HG03066 (cell line): ENCODE results near the gene MIPOL1.
"Not testable (repeated sequence)": the region's sequence is repeated elsewhere in the genome, so short reads cannot be mapped to it uniquely, and the experiment has no call there.

Experiments used
- ATAC-seq: cut with Tn5 transposase; IDR thresholded peaks from one replicate; pipeline ENCODE4 v1.9.1; 2021; ENCODE audit warnings: low read depth; ENCODE audit not compliant: unreplicated experiment

The MIPOL1 gene

DNA sequence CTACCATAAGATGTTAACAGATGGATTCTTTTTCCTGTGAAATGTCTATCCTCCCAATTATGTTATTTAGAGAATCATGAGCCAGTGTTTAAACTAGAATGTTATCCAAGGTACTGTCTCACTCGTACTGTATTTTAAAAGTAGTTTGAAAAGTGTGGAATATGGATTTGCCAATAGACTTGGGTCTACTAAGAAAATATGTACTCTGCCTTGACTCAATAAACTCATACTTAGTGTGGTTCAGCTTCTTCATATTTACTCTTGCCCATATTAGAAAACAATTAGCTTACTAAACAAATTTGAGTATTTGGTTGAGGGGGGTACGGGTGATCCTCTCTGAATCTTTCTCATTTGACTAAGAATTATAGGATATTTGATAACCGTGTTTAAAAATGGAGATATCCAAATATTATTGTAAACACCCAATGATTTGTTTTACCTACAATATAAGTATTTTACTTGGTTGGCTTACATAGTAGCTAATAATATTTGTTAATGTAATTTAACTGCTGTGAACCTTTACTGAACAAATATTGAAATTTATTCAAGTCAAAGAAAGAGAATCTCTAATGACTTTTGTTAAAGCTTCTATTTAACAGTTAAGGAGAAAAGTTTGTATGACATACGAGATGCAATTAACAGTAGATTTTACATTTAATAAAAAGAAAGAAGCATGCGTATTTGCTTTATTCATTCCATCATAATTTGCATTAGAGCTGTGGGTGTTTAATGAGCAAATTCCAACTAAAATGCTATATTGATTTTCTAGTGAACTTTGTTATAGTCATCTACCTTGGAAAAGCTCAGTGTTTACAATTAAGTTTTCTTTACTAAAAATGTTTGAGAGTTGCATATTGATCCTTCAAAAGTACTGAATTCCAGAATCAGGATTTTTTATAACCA, 81.2 kb downstream of the MIPOL1 start:
- ATAC-seq, result no peak

DNA sequence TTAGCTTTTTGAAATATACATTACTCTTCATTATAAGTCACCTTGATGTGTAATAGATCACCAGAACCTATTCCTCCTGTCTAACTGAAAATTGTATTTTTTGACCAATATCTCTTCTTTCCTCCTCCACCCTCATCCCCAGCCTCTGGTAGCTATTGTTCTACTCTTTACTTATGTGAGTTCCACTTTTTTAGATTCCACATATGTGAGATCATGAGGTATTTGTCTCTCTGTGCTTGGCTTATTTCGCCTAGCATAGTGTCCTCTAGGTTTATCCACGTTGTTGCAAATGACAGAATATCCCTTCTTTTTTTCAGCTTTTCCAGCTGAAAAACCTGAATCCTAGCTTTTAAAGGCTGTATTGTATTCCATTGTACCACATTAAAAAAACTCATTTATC, 82.1 kb downstream of the MIPOL1 start:
- ATAC-seq, result no peak

DNA sequence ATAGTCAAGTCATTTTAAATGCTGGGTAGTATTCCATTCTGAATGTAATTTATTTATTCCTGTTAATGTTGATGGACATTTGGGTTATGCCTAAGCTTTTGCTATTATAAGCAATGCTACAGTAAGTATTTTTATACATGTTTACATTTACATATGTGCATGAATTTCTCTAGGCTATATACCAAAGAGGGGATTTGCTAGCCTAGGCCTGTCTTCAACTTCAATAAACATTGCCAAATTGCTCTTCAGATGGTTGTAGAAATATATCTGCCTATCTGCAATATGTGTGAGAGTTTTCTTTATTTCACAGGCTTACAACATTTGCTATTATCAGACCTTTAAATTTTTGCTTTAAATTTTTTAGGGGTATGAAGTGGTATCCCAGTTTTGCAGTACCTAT, 87.0 kb downstream of the MIPOL1 start:
- ATAC-seq, result no peak

DNA sequence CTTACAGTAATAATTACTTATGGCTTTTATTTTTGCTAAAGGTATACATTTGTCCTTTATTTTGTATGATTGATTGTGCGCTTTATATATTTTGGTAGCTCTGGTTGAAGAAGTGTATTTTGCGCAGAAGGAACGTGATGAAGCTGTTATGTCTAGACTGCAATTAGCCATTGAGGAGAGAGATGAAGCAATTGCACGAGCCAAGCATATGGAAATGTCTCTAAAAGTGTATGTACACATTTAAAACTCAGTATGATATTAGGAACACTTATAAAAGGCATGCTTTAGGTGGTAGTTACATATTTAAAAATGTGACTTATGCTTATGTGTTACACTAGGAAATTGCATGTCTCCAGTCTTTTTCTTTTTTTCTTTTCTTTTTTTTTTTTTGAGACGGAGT, 87.5 kb downstream of the MIPOL1 start:
- ATAC-seq, result no peak

DNA sequence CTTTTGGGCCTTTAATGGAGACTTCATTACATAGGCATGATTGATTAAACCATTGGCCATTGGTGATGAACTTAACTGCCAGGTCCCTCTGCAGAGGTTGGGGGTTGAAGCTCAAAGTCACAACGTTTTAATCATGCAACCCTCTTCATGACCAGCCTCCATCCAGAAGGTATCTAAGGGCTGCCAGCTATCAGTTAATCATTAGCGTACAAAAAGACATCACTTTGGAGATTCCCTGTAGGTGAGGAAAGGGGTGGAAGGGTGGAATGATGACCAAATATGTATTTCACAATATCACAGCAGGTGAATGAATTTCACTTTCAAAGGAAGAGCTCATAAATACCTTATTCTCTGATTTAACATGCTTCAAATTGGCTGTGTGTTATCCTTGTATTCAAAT, 92.0 kb downstream of the MIPOL1 start:
- no peak for ATAC-seq

DNA sequence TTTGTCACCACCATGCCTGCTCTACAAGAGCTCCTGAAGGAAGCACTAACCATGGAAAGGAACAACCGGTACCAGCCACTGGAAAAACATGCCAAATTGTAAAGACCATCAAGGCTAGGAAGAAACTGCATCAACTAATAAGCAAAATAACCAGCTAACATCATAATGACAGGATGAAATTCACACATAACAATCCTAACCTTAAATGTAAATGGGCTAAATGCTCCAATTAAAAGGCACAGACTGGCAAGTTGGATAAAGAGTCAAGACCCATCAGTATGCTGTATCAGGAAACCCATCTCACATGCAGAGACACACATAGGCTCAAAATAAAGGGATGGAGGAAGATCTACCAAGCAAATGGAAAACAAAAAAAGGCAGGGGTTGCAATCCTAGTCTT, 97.5 kb downstream of the MIPOL1 start:
- ATAC-seq, result not testable (repeated sequence)

DNA sequence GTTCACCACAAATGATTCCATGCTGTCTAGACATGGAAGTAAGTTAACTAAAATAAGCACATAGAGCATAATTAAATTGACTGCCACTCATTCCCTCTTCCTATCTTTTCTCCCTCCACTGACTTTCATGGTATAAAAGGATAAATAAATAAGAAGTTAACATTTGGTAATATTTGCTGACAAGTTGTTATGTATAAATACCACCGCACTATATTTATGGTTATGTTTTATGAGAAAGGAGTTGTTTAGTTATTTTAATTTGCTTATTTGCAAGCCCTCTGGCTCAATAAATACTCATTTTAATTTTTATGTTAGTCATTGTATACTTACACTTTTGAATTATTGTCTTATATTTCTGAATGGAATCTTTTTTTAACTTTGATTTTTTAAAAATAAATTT, 113.5 kb downstream of the MIPOL1 start:
- no peak for ATAC-seq

DNA sequence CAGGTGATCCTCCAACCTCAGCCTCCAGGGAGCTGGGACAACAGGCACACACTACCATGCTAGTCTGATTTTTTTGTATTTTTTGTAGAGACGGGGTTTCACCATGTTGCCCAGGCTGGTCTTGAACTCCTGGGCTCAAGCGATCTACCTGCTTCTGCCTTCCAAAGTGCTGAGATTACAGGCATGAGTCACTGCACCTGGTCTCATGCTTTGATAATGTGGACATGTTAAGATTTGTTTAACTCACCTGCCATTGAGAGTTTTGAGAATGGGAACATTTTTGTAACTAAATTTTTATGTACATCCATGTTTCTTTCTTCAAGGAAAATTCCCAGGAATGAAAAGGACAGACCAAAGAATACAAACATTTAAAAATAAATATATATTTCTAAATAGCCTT, 121.2 kb downstream of the MIPOL1 start:
- no peak for ATAC-seq

DNA sequence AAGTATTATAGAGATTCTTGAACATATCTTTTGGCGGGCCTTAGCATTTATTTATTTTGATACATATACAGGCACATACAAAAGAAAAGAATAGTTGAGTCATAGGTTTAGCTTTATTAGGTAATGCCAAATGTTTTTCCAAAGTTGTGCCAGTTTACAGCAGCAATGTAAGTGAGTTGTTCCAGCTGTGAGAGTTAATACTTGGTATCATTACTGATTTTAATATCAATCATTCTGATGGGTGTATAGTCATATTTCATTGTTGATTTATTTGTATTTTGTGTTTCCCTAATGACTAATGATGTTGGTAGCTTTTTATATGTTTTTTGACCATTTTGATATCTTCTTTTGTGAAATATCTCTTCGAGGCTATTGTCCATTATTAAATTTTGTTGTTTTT, 122.4 kb downstream of the MIPOL1 start:
- no peak for ATAC-seq

DNA sequence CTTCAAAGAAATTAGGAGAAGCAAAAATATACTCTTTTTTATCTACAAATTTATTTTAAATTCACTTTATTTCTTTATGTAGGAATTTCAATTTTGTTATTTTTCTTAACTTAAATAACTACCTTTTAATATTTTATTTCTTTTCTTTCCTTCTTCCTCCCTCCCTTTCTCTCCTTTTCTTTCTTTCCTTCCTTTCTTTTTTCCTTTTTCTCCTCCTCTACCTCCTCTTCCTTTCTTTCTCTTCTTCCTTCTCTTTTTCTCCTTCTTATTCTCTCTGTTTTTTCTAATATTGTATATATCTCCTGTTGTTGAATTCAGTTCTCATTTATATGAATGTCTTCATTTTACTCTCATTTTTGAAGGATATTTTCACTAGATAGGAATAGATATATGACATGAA, 127.6 kb downstream of the MIPOL1 start:
- no peak for ATAC-seq

DNA sequence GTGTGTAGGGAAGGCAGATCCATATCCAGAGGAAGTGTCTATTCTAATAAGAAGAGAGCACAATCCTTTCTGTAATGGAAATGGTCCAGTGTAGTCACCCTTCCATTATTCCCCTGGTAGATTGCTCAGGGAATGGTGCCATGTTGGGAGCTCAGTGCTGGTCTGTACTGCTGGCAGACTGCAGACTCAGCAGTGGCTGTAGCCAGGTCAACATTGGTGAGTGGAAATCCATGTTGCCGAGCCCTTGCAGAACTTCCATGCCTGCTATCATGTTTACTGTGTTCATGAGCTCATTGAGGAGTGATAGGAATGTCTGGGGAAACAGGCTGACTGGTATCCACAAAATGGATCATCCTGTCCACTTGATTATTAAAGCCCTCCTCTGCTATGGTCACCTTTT, 128.7 kb downstream of the MIPOL1 start:
- no peak for ATAC-seq

DNA sequence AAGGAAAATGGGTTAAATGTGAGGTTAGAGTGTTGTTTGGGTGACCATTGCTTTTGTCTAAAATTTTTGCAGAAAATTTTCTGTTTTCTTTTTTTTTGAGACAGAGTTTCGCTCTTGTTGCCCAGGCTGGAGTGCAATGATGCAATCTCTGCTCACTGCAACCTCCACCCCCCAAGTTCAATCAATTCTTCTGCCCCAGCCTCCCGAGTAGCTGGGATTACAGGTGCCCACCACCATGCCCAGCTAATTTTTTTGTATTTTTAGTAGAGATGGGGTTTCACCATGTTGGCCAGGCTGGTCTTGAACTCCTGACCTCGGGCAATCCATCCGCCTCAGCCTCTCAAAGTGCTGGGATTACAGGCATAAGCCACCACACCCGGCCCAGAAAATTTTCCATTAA, 130.2 kb downstream of the MIPOL1 start:
- not testable (repeated sequence) for ATAC-seq

DNA sequence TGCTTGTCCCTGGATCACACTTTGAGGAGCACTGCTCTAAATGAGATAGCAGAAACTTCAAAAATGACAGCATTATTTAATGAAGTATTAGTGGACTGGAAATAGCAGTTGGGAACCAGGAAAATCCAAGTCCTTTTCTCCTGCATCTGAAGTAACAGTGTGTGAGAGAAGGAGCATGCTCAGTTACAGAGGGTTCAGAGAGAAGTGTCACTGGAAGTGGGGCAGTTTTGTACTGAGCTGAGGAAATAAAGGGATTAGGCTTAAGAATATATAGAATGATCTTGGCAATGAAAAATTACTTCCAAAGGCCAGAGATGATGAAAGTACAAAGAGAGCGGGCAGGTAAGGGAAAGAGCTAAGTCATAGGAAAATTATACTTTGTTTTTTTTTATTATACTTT, 130.9 kb downstream of the MIPOL1 start:
- no peak for ATAC-seq

DNA sequence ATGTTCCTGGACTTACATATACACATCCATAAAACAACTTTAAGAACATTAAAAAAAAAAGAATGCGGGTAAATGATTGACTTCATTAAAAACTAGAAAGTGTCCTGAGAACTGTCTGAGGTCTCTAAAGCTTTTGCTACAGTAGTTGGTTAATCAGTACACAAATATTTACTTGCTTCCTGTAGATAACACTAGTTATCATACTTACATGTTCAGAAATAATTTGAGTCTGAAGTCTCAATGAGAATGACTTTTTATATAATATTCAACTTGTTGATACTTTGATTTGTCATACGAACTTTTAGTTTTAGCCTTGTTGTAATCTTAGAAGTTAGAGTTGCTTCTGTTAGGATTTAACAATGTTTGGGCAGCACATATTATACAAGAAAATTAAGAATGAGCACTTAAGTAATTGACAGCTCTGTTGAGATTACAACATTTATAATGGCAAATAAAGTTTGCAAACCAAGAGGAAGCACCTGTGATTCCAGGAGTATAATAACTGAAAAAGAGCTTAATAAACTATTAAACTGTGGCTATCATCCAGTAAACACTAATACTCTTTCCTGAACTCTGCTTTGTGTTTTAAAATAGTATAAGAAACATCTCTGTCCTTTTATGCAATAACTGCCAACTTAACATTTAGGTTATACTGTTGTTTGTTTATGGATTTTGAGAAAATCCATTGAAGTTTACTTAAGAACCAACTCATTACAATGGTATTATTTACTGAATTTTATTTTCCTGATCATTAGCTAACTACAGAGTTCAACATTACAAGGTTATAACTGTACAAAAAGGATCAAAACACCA, 131.7 kb downstream of the MIPOL1 start:
- no peak for ATAC-seq

DNA sequence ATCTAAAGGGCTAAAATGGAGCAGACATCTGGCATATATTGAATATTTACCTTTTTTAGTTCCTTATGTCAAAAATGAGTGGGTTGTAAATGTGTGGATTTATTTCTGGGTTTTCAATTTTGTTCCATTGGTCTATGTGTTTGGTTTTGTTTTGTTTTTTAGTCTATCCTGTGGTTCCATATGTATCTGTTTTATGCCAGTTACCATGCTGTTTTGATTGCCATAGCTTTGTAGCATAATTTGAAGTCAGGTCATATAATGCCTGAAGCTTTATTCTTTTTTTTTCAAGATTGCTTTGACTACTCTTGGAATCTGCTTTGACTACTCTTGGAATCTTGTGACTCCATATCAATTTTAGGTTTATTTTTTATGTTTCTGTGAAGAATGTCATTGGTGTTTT, 133.2 kb downstream of the MIPOL1 start:
- no peak for ATAC-seq

DNA sequence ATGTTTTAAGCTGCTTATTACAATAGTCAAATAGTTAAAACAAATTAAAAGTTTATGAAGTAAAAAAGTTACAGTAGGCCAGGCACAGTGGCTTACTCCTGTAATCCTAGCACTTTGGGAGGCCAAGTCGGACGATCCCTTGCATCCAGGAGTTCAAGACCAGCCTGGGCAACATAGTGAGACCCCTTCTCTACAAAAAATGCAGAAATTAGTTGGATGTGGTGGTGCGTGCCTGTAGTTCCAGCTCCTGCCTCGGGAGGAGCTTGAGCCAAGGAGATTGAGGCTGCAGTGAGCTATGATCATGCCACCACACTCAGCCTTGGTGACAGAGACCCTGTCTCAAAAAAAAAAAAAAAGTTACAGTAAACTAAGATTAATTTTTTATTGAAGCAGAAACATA, 142.6 kb downstream of the MIPOL1 start:
- ATAC-seq, result no peak

DNA sequence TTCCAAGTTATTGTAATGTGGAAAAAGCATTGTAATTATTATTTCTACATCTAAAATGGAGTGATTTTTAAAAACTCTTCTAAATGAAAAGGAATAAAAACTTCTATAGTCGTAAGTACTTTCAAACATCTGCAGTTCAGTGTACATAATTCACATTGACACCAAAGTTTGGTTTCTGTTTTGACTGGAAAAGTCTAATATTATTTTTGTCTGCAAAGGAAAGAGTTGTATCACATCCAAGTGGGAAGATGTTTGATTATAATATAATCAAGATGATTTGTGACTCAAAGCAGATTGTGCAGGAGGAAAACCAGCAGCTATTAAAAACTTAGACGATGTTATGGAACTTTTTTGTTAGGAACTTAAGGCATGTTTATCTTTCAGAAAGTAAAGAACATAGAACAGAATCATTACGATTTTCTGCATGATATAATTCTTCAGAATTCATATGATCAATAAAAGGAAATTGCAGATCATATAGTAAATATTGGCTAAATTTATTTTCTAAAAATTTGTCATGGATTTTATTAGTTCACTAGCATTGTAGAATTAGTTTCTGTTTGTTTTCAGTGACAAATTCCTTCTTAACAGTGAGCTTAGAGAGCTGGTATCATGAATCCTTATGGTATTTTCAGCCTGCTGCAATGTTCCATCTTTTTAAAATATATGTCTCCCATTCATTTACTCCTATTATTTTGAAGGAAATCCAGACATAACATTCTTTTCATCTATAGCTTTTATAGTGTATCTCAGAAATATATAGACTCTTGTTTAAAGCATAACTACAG, 145.8 kb downstream of the MIPOL1 start:
- ATAC-seq, result no peak

DNA sequence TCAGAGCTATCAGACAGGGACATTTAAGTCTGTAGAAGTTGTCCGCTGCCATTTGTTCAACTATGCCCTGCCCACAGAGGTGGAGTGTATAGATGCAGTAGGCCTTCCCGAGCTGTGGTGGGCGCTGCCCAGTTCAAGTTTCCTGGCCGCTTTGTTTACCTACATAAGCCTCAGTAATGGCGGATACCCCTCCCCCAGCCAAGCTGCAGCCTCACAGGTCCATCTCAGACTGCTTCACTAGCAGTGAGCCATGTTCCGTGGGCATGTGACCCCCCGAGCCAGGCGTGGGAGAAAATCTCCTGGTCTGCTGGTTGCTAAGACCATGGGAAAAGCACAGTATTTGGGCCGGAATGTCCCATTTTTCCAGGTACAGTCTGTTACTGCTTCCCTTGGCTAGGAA, 165.9 kb downstream of the MIPOL1 start:
- ATAC-seq, result no peak

DNA sequence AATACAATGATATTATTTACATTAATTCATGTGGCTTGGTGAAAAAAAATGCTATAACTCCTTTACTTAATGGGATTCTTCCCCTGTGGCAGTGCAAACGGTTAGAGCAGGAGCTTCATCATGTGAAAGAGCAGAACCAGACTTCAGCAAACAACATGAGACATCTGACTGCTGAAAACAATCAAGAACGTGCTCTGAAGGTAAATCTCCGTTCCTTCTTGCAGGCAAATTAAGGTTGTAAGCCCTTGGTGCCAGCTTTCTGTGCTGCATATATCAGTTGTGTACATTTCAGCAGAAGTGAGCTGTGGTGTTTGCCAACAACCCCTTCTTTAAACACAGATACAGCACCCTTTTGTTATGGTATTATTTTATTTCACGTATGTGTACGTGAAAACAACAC, 171.7 kb downstream of the MIPOL1 start:
- ATAC-seq, result no peak

DNA sequence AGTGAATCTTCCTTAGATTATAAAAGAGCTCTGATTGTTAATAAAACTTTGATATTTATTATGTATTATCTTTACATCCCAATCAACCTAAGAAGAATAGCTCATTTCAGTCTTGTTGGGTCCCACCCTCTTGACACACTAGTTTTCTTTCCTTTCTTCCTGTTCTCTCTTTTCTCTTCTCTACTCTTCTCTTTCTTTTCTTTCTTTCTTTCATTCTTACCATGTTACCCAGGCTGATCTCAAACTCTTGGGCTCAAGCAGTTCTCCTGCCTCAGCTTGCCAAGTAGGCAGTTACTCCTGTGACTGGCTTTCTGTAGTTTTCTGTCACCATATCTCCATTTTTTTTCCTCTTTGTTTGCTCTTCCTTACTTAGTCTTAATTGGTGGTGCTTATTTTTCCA, 177.8 kb downstream of the MIPOL1 start:
- no peak for ATAC-seq

DNA sequence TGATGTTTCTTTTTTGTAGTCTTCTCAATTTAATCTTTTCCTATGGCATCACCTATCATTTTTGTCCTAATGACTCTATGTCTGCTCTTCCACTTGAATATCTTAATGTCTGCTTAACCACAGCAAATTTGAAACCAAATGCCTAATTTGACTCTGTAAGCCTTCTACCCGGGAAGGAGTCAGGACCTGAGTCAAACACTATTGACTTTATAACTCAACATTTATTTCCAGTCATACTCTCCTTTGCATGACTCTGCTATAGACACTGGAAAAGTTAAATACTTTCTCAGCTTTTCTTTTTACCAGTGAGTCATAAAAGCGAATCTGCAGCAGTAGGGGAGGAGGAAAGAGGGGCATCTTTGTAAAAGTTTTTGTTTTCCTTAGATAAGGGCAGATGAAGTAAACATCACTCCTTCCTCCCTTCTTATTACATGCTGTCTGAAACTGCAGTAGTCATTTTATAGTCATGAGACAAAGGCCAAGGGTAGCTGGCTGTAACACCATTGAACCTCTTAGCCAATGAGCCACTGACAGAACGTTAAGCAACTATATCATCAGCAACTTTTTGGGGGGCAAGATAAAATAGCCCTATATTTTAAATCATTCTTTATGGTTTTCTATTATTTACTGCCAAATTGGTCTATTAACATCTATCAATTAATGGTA, 179.3 kb downstream of the MIPOL1 start:
- no peak for ATAC-seq
